HG03432 (cell line): ENCODE measurements around the gene FOXP4.

Experiments used
- ATAC-seq: cut with Tn5 transposase; IDR thresholded peaks from one replicate; pipeline ENCODE4 v1.9.1; 2021; ENCODE audit warnings: mild to moderate bottlenecking, moderate library complexity; ENCODE audit not compliant: unreplicated experiment

Gene FOXP4

DNA sequence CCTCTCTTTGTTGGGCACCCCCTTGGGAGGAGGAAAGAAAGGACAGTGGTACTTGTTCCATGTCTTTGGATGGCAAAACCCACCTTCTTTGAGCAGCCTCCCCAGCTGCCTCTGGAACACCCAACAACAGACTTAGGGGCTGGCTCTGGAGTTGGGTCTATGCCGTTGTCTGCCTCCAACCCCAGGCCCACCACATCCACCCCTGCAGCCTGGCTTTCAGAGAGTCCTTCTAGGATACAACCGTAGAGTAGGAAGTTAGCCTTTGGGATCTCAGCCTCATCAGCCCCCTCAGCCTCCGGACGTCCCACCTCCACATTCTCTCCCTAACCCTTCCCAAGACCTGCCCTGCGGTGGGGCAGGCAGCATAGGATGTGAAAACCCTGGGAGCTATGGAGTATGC lies 36.4 kb downstream of the FOXP4 start:
- no peak for ATAC-seq

GRCh38 chr6:41583565-41583964 lies 37.4 kb downstream of the FOXP4 start:
- no peak for ATAC-seq

DNA sequence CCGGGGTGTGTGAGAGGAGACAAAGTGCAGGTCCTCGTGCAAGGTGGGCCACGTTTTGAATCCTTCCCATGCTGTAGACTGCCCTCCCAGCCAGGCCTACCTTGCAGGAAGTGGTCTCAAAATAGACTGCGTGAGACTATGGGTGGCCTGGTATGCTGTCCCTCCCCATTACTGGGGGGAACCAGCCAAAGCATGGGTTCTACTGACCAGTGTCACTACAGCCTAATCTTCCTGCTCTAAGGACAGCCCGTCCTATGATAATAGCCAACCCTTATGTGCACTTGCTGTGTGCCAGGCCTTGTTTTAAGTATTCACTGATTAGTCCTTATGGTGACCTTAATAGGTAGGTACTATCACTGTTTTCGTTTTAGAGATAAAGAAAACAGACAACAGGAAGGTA lies 38.0 kb downstream of the FOXP4 start:
- no peak for ATAC-seq

DNA sequence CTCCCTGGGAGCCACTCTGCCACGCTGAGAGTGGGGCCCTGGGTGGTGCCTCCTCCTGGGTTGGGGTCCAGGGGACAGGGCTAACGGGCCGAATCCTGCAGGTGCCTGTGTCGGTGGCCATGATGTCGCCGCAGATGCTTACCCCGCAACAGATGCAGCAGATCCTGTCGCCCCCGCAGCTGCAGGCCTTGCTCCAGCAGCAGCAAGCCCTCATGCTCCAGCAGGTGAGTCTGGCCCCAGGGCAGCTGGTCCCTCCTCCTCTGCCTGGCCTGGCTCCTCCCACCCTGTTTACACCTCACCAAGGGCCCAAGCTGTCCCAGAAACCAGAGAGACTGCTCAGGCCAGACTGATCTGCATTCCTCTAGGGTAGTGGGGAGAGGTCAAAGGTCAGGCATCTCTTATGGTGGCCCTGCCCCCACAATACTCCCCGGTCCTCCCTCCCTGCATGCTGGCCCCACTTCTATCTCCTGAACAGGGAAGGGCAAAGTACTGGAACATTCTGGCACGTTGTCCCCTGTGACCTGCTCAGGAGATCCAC lies 38.6 kb downstream of the FOXP4 start:
- no peak for ATAC-seq

DNA sequence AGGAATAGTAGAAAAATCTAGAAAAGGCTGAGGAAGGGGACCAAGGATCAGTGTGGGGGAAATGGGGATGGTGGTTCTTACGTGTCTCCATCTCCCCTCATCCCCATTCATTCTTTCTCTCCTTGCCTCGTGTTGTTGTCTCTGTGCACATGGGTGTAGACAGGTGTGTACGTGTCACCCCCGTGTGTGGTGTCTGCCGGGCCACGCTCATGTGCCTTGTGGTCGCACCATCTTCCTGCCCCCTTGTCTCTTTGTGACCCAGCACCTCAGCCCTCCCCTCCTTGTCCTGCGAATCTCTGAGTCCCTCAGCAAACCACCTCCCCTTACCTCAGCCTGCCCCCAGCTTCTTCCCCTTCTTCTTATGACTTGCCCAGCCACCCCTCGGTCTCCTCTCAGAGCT lies 39.4 kb downstream of the FOXP4 start:
- no peak for ATAC-seq

DNA sequence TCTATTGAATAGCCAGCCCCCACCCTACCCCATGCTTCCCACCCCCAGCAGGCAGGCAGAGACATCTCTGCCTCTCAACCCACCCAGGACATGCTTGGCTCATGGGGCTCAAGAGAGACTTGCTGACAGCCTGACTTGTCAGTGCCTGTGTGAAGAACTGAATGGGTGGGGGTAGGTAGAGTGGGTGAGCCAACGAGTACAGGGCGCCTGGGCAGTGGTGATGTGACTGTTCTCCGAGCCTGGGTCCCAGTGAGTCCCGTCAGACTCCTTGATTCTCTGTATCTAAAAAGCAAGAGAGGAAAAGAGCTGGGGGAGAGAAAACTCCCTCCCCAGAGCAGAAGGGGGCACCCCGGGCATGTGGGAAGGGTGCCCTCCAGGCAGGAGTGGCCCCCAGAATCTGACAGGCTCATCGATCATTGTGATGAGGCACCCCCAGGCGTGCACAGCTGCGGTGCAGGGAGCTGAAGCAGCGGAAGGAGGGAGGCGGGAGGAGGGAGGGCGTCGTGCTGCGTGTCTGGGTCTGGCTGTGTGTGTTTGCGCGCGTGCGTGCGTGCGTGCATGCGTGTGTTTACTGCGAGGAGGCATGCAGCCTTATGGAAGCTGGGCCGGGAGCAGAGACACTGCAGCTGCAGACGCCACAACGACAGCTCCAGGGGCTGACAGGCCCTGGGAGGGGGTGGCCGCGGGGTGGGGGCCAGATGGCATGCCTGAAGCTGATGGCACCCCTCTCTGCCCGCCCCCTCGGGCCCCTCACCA lies 40.2 kb downstream of the FOXP4 start:
- ATAC-seq, result no peak

DNA sequence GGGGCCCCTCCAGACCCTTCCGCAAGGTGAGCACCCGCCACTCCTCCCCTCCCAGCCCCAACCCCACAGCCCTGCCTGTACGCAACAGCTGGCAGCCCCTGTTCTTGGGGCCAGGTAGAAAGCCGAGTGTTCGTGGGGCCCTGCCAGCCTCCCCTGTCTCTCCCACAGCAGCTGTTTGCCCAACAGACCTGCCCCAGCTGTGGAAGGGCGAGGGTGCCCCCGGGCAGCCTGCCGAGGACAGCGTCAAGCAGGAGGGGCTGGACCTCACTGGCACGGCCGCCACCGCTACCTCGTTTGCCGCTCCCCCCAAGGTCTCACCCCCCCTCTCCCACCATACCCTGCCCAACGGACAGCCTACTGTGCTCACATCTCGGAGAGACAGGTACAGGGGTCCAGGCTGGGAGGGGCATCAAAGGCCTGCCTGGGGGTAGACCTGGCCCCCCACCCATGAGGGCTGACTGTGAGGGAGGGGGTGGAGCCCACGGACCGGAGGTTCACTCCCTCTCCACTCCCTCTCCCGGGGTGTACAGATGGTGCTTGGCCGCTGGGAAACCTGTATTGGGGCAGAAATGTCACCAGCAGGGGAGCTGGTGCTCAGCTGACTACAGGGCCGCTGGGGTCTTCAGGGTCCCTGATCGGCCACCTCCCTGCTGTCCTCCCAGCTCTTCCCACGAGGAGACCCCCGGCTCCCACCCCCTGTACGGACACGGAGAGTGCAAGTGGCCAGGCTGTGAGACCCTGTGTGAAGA lies 41.1 kb downstream of the FOXP4 start:
- no peak for ATAC-seq

DNA sequence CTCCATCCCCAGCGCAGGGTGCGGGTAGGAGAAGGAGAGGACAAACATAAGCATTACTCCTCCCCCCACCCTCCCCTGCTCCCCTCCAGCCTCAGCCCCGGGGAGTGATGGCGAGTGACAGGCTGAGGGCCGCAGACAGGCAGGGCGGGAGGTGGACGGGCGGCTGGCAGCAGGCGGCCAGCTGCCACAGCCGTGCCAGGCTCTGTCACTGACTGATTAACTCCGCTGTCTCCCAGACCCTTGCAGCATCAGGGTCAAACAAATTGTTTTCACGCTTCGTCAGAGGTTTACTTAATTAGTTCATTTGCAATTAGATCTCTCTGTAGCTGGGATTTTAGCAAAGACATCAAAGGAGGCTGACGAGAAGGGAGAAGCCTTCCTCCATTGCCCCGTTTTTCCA lies 41.9 kb downstream of the FOXP4 start:
- no peak for ATAC-seq

DNA sequence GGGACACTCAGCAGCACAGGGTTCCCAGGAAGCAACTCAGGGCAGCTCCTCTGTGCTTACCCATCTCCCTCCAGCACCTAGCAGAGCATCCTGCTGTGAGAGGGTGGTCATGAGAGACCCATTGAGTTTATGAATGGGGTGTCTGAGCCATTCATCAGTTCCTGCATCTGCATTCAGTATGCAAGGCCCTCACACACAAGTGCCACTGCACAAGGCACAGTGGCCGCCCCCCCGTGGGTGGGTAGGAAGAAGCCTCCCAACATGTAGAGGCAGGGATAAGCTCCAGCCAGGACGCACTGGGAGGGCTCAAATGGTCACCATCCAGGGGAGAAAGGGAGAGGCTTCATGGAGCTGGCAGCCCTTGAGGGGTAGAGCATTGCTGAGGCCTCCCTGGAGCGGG lies 43.0 kb downstream of the FOXP4 start:
- ATAC-seq, result no peak

- ATAC-seq, result no peak
These were observed 43.7 kb downstream of the FOXP4 start for GRCh38 chr6:41589636-41590622.

GRCh38 chr6:41591122-41591521 lies 44.9 kb downstream of the FOXP4 start:
- no peak for ATAC-seq

DNA sequence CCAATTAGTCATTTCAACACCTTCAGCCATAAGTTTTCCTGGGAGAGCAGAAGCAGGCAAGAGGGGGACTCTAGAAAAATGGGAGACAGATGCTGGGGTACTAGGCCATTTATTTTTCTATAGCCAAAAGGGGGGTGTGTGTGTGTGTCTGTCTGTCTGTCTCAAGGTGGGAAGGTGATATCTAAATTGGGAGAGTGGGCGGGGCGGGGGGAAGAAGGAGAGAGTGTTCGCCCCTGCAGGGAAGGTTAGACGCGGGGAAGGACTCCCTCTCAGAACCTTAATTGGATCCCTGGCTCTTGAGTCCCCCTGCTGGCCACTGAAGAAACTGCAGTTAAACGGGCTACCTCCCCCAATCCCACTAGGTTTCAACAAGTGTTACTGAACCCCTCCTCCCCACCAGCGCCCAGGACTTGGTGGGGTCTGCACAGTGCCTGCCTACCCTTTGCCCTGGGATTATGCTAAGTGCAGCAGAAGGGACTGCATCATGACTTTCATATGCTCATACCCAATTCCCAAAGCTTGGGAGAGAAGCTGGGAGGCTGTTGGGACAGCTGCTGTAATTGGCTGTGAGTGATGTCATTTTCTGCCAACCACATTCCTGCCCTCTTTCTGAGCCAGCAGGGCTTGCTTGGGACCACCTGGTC lies 45.8 kb downstream of the FOXP4 start:
- no peak for ATAC-seq

GRCh38 chr6:41593406-41593805 lies 47.2 kb downstream of the FOXP4 start:
- ATAC-seq, result no peak

DNA sequence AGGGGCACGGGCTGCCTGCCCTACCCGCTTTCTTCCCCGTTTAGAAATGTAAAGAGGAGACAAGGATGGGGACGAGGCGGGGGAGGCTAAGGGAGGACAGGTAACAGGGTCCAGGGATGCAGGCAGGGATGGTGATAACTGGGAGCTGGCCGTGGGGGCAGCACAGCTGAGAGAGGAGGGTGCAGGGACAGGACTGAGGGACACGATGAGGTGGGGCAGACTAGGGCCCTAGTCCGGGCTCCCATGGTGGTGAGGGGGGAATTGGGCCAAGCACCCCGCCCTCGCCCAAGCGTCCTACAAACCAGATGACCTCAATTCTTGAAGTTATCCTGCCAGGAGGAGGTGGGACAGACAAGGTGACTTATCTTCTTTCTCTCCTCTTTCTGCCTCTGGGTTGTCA lies 47.7 kb downstream of the FOXP4 start:
- no peak for ATAC-seq

DNA sequence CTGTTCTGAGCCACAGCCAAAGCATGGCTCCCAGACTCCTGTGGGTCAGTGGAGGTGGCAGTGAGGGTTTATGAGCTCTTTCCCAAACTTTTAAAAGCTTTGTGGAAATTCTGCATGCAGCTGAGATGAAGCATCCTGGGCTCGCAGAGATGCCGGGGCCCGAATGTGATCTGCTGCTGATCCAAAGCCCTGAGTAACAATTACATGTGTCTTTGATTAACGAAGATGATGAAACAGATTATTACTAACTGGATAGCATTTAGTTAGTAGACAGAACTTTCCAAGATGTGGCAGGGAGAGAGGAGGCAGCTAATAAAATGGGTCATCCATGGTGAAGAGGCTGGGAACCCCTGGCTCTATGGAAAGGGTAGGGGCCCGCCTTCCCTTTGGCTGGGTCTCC lies 48.1 kb downstream of the FOXP4 start:
- ATAC-seq, result no peak

DNA sequence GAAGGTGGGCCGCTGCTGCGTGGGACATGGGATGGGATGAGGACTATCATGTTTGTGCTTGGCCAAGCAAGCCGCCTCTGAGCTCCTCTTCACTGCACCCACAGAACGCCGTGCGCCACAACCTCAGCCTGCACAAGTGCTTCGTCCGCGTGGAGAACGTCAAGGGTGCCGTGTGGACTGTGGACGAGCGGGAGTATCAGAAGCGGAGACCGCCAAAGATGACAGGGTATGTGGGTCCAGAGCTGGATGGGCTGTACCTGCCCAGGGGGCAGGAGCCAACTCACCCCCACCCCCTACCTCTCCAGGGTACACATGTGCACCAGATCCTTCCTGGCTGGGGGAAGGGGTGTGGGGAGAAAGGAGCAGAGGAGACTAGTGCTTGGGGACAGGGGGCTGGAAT lies 48.6 kb downstream of the FOXP4 start:
- ATAC-seq, result no peak

GRCh38 chr6:41595166-41595565 lies 49.0 kb downstream of the FOXP4 start:
- ATAC-seq, result no peak

- ATAC-seq, result no peak
These were observed 50.0 kb downstream of the FOXP4 start for GRCh38 chr6:41596096-41596685.

DNA sequence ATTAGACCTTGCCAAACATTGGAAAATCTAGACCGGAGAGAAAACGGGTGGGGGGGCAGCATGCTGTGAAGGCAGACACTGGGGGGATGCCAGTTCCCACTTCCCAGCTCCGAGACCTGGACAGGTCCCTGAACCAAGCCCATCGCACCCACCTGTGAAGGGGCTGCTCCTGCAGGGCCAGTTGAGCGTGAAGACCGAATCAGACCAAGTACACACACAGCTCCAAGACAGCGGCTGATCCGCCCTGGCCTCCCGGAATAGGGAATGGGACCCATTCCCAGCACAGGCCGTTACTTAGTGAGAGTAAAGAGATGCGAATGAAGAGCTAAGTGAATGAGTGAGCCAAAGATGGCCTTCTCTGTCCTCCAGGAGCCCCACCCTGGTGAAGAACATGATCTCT lies 50.6 kb downstream of the FOXP4 start:
- ATAC-seq, result no peak
